ENCODE measurements around the gene NFATC2. TPM values are rescaled to one million over a fixed set of nuclear protein-coding genes. Genes with fewer than 3 reads are reported as not detected.

The NFATC2 gene
- total and polyA plus RNA-seq, 2 experiments from 2014 or later: 0.52 to 0.59 TPM

DNA sequence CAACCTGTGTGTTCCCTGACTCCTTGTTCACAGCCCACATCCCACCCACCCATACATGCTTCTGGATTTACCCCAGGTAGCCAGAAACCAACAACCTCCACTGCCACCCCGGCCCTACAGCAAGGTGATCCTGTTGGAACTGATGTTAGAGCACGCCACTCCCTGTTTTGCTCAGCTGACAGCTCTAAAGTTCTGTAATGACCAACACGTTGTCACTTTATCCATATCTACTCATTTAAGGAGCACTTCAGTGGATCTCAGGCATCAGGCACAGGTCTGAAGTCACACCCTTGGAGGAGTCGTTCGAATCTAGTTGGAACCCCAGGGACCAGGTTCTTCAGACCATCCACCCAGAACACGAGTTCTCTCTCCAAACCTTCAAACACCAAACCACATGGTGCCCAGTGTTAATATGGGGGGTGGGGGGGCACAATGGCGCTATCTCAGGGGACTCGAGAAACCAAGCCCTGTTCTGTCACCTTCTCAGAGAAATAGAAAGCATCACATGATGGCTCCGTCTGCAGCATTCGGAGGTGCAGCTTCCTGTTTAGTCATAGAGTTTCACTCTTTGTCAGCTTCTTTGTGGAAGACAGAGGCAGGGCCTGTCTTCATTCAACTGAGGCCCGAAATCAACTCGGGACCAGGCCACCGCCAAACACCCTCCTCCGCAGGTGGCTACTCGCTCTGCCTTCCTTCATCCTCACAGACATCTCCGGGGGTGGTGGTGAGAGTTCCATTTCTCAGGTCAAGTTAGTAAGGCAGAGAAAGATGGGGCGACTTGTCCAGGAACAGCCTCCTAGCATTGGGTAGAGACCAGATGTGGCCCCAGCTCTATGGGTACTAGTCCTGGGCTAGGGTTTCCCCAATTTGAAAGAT is 142.2 kb downstream of the NFATC2 start (continued):
- TF ChIP-seq, protein P1, sequence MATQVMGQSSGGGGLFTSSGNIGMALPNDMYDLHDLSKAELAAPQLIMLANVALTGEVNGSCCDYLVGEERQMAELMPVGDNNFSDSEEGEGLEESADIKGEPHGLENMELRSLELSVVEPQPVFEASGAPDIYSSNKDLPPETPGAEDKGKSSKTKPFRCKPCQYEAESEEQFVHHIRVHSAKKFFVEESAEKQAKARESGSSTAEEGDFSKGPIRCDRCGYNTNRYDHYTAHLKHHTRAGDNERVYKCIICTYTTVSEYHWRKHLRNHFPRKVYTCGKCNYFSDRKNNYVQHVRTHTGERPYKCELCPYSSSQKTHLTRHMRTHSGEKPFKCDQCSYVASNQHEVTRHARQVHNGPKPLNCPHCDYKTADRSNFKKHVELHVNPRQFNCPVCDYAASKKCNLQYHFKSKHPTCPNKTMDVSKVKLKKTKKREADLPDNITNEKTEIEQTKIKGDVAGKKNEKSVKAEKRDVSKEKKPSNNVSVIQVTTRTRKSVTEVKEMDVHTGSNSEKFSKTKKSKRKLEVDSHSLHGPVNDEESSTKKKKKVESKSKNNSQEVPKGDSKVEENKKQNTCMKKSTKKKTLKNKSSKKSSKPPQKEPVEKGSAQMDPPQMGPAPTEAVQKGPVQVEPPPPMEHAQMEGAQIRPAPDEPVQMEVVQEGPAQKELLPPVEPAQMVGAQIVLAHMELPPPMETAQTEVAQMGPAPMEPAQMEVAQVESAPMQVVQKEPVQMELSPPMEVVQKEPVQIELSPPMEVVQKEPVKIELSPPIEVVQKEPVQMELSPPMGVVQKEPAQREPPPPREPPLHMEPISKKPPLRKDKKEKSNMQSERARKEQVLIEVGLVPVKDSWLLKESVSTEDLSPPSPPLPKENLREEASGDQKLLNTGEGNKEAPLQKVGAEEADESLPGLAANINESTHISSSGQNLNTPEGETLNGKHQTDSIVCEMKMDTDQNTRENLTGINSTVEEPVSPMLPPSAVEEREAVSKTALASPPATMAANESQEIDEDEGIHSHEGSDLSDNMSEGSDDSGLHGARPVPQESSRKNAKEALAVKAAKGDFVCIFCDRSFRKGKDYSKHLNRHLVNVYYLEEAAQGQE (IDR thresholded peaks at IDR 0.05; ENCODE audit: unreplicated experiment): no peak
- TF ChIP-seq ZNF331 (CRISPR knock-in tag; IDR thresholded peaks at IDR 0.05; ENCODE audit: low read depth) (no peak), EZH2phosphoT487 (IDR thresholded peaks at IDR 0.05; ENCODE audit: unreplicated experiment) (no peak)

DNA sequence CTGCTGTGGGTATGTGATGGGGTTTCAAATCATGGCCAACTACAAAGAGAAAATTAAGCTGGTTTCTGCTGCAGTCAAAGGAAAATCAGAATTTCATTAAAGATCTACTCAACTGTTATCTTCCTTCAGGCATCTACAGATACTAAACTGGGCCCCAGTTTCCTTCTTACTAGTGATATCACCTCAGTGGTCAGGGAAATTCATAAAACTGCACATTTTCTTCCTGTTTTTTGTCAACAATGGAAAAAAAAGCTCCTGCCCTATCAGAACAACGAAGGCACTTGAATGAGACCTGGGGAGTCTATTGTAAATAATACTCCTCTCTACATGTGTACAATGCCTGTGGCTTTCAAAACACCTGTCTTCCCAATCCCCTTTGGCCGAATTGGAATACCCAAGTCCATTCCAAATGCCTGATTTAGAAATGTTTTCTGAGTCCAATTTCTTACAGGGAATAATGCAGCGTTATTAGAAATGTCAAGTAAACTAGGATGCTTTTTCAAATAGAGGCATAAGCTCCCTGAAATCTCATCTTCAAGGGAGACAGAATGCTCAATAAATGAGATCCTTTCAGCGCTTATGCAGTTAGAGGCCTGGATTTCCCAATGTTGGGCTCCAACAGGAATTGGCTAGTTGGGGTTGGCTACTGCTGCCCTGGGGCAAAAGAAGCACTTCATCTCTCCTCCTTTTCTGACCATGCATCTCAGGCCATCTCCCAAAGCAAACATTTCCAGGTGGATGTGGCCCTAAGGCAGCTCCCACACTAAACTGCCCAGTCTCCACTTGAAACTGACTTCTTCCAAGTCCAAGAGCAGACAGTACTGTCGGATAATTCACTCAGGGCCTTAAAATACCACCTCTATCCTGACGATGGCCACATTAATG is 143.3 kb downstream of the NFATC2 start:
- Histone ChIP-seq H3K4me2 (no peak overlapping the region), H3K79me2 (replicated peaks; ENCODE audit: insufficient read depth) (no peaks in the 10 kb centered on the region), H3K36me3 (ENCODE audit: insufficient read depth) (no peaks in the 10 kb centered on the region), H2AFZ (no peak overlapping the region), H3K27ac (ENCODE audit: low read depth) (no peak overlapping the region), H4K20me1 (replicated peaks; ENCODE audit: insufficient read depth) (no peaks in the 10 kb centered on the region), H3K9me2 (ENCODE audit: insufficient read depth) (no peaks in the 10 kb centered on the region), H3K27me3 (ENCODE audit: insufficient read depth) (no peaks in the 10 kb centered on the region), H3K4me1 (ENCODE audit: insufficient read depth) (peaks cover 11% of the 10 kb centered on the region; the same call in 1 of the 2 replicates), H3F3A (replicated peaks; ENCODE audit: low read depth) (no peaks in the 10 kb centered on the region), H3K4me3 (no peak overlapping the region)
- Mint-ChIP-seq H3K27me3 (ENCODE audit: insufficient read depth, low read depth, poor library complexity) (peaks cover 3% of the 10 kb centered on the region), H3K4me3 (no peak overlapping the region), H3K9me3 (no peaks in the 10 kb centered on the region), H3K27ac (no peak overlapping the region), H3K4me1 (peaks cover 22% of the 10 kb centered on the region; the same call in 2 of the 3 replicates), H3K36me3 (ENCODE audit: low read depth) (no peaks in the 10 kb centered on the region)
- no peak for DNase-seq (ENCODE audit: low spot score)
- ATAC-seq: no peak
- no peak for TF ChIP-seq NANOG (IDR thresholded peaks at IDR 0.05; ENCODE audit: borderline replicate concordance)
- no peak for TF ChIP-seq ZNF331 (CRISPR knock-in tag; IDR thresholded peaks at IDR 0.05; ENCODE audit: low read depth)
- TF ChIP-seq, protein P1 (IDR thresholded peaks at IDR 0.05; ENCODE audit: unreplicated experiment): no peak
- no peak for TF ChIP-seq POLR2AphosphoS5 (IDR thresholded peaks at IDR 0.05; ENCODE audit: low read depth)
- TF ChIP-seq, protein P2, sequence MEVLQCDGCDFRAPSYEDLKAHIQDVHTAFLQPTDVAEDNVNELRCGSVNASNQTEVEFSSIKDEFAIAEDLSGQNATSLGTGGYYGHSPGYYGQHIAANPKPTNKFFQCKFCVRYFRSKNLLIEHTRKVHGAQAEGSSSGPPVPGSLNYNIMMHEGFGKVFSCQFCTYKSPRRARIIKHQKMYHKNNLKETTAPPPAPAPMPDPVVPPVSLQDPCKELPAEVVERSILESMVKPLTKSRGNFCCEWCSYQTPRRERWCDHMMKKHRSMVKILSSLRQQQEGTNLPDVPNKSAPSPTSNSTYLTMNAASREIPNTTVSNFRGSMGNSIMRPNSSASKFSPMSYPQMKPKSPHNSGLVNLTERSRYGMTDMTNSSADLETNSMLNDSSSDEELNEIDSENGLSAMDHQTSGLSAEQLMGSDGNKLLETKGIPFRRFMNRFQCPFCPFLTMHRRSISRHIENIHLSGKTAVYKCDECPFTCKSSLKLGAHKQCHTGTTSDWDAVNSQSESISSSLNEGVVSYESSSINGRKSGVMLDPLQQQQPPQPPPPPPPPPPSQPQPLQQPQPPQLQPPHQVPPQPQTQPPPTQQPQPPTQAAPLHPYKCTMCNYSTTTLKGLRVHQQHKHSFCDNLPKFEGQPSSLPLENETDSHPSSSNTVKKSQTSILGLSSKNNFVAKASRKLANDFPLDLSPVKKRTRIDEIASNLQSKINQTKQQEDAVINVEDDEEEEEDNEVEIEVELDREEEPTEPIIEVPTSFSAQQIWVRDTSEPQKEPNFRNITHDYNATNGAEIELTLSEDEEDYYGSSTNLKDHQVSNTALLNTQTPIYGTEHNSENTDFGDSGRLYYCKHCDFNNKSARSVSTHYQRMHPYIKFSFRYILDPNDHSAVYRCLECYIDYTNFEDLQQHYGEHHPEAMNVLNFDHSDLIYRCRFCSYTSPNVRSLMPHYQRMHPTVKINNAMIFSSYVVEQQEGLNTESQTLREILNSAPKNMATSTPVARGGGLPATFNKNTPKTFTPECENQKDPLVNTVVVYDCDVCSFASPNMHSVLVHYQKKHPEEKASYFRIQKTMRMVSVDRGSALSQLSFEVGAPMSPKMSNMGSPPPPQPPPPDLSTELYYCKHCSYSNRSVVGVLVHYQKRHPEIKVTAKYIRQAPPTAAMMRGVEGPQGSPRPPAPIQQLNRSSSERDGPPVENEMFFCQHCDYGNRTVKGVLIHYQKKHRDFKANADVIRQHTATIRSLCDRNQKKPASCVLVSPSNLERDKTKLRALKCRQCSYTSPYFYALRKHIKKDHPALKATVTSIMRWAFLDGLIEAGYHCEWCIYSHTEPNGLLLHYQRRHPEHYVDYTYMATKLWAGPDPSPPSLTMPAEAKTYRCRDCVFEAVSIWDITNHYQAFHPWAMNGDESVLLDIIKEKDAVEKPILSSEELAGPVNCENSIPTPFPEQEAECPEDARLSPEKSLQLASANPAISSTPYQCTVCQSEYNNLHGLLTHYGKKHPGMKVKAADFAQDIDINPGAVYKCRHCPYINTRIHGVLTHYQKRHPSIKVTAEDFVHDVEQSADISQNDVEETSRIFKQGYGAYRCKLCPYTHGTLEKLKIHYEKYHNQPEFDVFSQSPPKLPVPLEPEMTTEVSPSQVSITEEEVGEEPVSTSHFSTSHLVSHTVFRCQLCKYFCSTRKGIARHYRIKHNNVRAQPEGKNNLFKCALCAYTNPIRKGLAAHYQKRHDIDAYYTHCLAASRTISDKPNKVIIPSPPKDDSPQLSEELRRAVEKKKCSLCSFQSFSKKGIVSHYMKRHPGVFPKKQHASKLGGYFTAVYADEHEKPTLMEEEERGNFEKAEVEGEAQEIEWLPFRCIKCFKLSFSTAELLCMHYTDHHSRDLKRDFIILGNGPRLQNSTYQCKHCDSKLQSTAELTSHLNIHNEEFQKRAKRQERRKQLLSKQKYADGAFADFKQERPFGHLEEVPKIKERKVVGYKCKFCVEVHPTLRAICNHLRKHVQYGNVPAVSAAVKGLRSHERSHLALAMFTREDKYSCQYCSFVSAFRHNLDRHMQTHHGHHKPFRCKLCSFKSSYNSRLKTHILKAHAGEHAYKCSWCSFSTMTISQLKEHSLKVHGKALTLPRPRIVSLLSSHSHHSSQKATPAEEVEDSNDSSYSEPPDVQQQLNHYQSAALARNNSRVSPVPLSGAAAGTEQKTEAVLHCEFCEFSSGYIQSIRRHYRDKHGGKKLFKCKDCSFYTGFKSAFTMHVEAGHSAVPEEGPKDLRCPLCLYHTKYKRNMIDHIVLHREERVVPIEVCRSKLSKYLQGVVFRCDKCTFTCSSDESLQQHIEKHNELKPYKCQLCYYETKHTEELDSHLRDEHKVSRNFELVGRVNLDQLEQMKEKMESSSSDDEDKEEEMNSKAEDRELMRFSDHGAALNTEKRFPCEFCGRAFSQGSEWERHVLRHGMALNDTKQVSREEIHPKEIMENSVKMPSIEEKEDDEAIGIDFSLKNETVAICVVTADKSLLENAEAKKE (CRISPR knock-in tag; IDR thresholded peaks at IDR 0.05): no peak
- TF ChIP-seq CREB1 (CRISPR knock-in tag; IDR thresholded peaks at IDR 0.05; ENCODE audit: low read depth): no peak
- TF ChIP-seq EZH2phosphoT487 (IDR thresholded peaks at IDR 0.05; ENCODE audit: unreplicated experiment): no peak
- no peak for TF ChIP-seq ZNF114 (CRISPR knock-in tag; IDR thresholded peaks at IDR 0.05)
